ENCODE measurements around the gene GPR107. TPM values are rescaled to one million over a fixed set of nuclear protein-coding genes. Genes with fewer than 3 reads are reported as not detected.

GPR107 gene
- total RNA-seq = 33.8 and 36.3 TPM in 2 replicates

GRCh38 chr9:130053504-130054324, at the start of gene GPR107:
Gene GPR107 (plus strand): TSS chr9:130053906. CDS start chr9:130053933, 27 bp downstream.

GRCh38 chr9:130042885-130043653, 10.6 kb upstream of the GPR107 start, which contains the start of gene FNBP1:
Gene FNBP1 (minus strand): TSS chr9:130043189. CDS start chr9:130042975, 214 bp downstream.

GRCh38 chr9:130172161-130172857, 118.6 kb downstream of the GPR107 start, which contains the start of gene NCS1:
Gene NCS1 (plus strand): TSS chr9:130172404. CDS start chr9:130172664, 260 bp downstream.

Small RNA genes lying within 50 kb of the gene (small RNA-seq; reads per million reads assigned to genes)
- gene RF00019 = not detected

Other genes starting within 250 kb of the GPR107 start
- 38.2 and 47.2 TPM in 2 replicates for gene TOR1A, start 229.8 kb upstream of the GPR107 start, total RNA-seq
- 36.2 and 38.0 TPM in 2 replicates for gene C9orf78, start 218.6 kb upstream of the GPR107 start, total RNA-seq
- gene USP20, start 218.4 kb upstream of the GPR107 start, total RNA-seq = 7.4 and 7.8 TPM in 2 replicates
- 23.6 and 29.4 TPM in 2 replicates for gene FNBP1, start 10.7 kb upstream of the GPR107 start, total RNA-seq
- gene NCS1, start 118.5 kb downstream of the GPR107 start, total RNA-seq = 26.7 and 29.3 TPM in 2 replicates
- 0.11 and 0.13 TPM in 2 replicates for gene HMCN2, start 211.9 kb downstream of the GPR107 start, total RNA-seq